ENCODE results near the gene CBX8. TPM values are rescaled to one million over a fixed set of nuclear protein-coding genes. Genes with fewer than 3 reads are reported as not detected.

The CBX8 gene
- total and polyA plus RNA-seq, 2 of the 13 experiments (the other 11 are each of a cell fraction or from before 2014, with no cell fraction given), result 0.34 to 12.6 TPM

DNA sequence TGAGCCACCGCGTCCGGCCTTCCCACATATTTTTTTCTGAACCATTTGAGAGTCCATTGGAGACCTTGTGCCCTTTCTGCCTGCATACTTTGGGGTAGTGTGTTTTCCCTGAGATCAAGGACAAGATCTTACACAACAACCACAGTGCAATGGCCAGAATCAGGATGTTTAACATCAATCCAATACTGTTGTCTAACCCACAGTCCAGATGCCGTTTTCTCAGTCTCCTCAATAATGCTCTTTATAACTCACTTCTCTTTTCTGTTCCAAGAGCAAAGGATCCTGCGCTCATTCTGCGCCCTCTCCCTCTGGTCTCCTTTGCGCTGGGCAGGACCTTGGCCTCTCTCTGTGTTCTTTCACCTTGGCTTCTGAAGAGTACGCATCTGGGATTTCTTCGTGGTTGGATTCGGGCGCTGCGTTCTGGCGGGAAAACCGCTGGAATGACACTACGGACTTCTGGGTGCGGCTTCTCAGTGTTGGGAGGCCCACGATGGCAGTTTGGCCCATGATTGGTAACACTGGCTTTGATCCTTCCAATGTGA is 25.8 kb upstream of the CBX8 start (continued):
- TF ChIP-seq ZNF674 (CRISPR knock-in tag; IDR thresholded peaks at IDR 0.05; ENCODE audit: low read depth) (no peak), PCBP2 (optimal IDR thresholded peaks at IDR 0.05; ENCODE audit: low read depth, low read length, poor library complexity, severe bottlenecking) (no peak), HOXA7 (CRISPR knock-in tag; IDR thresholded peaks at IDR 0.05) (no peak), ATF2 (CRISPR knock-in tag; IDR thresholded peaks at IDR 0.05) (peak; percentile 69; the same call in 1 of the 2 replicates), RBM39 (IDR thresholded peaks at IDR 0.05; ENCODE audit: low read depth, low read length, poor library complexity, severe bottlenecking) (no peak), SAP130 (CRISPR knock-in tag; IDR thresholded peaks at IDR 0.05; ENCODE audit: low read depth) (peak; percentile 94), ZNF3 (CRISPR knock-in tag; IDR thresholded peaks at IDR 0.05) (peak; percentile 50; the same call in 1 of the 2 replicates), NR2F1 (CRISPR knock-in tag; IDR thresholded peaks at IDR 0.05) (peak; percentile 69 to 94), ZBTB14 (CRISPR knock-in tag; IDR thresholded peaks at IDR 0.05) (no peak), ZNF543 (CRISPR knock-in tag; IDR thresholded peaks at IDR 0.05) (peak; percentile 78; the same call in 1 of the 2 replicates), KLF9 (CRISPR knock-in tag; IDR thresholded peaks at IDR 0.05; ENCODE audit: low read depth) (no peak), JARID2 (CRISPR knock-in tag; IDR thresholded peaks at IDR 0.05; ENCODE audit: insufficient replicate concordance) (peak; percentile 84), ESRRA (CRISPR knock-in tag; IDR thresholded peaks at IDR 0.05; ENCODE audit: low read depth) (peak; percentile 90), MTA1 (CRISPR knock-in tag; IDR thresholded peaks at IDR 0.05; ENCODE audit: borderline replicate concordance) (no peak; the same call in none of the 2 replicates), ZNF33A (CRISPR knock-in tag; IDR thresholded peaks at IDR 0.05; ENCODE audit: borderline replicate concordance) (no peak), ZFYVE20 (CRISPR knock-in tag; IDR thresholded peaks at IDR 0.05; ENCODE audit: borderline replicate concordance, low read depth) (no peak), MBD4 (IDR thresholded peaks at IDR 0.05; ENCODE audit: borderline replicate concordance, low read length) (no peak), ZNF232 (CRISPR knock-in tag; IDR thresholded peaks at IDR 0.05; ENCODE audit: borderline replicate concordance) (peak; percentile 88; the same call in 1 of the 2 replicates), GPN1 (CRISPR knock-in tag; IDR thresholded peaks at IDR 0.05; ENCODE audit: borderline replicate concordance) (no peak), ZNF639 (CRISPR knock-in tag; conservative IDR thresholded peaks at IDR 0.05) (no peak; the same call in 1 of the 2 replicates)
- TF ChIP-seq, protein P1, sequence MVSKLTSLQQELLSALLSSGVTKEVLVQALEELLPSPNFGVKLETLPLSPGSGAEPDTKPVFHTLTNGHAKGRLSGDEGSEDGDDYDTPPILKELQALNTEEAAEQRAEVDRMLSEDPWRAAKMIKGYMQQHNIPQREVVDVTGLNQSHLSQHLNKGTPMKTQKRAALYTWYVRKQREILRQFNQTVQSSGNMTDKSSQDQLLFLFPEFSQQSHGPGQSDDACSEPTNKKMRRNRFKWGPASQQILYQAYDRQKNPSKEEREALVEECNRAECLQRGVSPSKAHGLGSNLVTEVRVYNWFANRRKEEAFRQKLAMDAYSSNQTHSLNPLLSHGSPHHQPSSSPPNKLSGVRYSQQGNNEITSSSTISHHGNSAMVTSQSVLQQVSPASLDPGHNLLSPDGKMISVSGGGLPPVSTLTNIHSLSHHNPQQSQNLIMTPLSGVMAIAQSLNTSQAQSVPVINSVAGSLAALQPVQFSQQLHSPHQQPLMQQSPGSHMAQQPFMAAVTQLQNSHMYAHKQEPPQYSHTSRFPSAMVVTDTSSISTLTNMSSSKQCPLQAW (CRISPR knock-in tag; IDR thresholded peaks at IDR 0.05), result 0 out of 2 replicates have a peak, but pooled peaks have one; percentile 71
- TF ChIP-seq, protein P2, sequence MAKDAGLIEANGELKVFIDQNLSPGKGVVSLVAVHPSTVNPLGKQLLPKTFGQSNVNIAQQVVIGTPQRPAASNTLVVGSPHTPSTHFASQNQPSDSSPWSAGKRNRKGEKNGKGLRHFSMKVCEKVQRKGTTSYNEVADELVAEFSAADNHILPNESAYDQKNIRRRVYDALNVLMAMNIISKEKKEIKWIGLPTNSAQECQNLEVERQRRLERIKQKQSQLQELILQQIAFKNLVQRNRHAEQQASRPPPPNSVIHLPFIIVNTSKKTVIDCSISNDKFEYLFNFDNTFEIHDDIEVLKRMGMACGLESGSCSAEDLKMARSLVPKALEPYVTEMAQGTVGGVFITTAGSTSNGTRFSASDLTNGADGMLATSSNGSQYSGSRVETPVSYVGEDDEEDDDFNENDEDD (CRISPR knock-in tag; IDR thresholded peaks at IDR 0.05; ENCODE audit: borderline replicate concordance), result peak; percentile 92; the same call in 1 of the 2 replicates
- TF ChIP-seq, protein P3, sequence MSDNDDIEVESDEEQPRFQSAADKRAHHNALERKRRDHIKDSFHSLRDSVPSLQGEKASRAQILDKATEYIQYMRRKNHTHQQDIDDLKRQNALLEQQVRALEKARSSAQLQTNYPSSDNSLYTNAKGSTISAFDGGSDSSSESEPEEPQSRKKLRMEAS (IDR thresholded peaks at IDR 0.05), result peak; percentile 68

Measured in HepG2 (cell line).